HEK293T (cell line): Measurements from ENCODE around the gene CDH13.

Experiments used
- CTCF ChIA-PET: fragments of 350-600 bp; formaldehyde crosslinking; extraction: SDS; loops from one replicate; lab custom pipeline; 2021; ENCODE audit warnings: antibody characterized with exemption, inconsistent platforms; lab: Yijun Ruan, JAX
- POLR2A ChIA-PET: fragments of 350-600 bp; formaldehyde crosslinking; extraction: SDS; loops from one replicate; lab custom pipeline; 2020; ENCODE audit warnings: antibody characterized with exemption, inconsistent platforms; lab: Yijun Ruan, JAX
- DNase-seq: peaks from one replicate; pipeline ENCODE4 v3.0.0; 2012; ENCODE audit warnings: mixed read lengths; ENCODE audit errors: extremely low spot score
- ARNT ChIP-seq: fragments of 450-650 bp; IDR thresholded peaks from 2 replicates; pipeline ENCODE4 v1.6.1; 2017; ENCODE audit warnings: mild to moderate bottlenecking
- BHLHE40 ChIP-seq: fragments of 450-650 bp; IDR thresholded peaks from 2 replicates; pipeline ENCODE4 v1.6.1; 2016; ENCODE audit warnings: mild to moderate bottlenecking, moderate library complexity, borderline replicate concordance
- CTBP1 ChIP-seq: fragments of 450-650 bp; IDR thresholded peaks from 2 replicates; pipeline ENCODE4 v1.6.1; 2016; ENCODE audit warnings: borderline replicate concordance
- ELF4 ChIP-seq: fragments of 450-650 bp; IDR thresholded peaks from 2 replicates; pipeline ENCODE4 v1.6.1; 2017; ENCODE audit warnings: antibody characterized with exemption
- FOXA1 ChIP-seq: fragments of 450-650 bp; IDR thresholded peaks from 2 replicates; pipeline ENCODE4 v1.6.1; 2016; ENCODE audit warnings: mild to moderate bottlenecking
- FOXK2 ChIP-seq: fragments of 450-650 bp; IDR thresholded peaks from 2 replicates; pipeline ENCODE4 v1.6.1; 2016; ENCODE audit warnings: mild to moderate bottlenecking
- FOXM1 ChIP-seq: fragments of 450-650 bp; IDR thresholded peaks from 2 replicates; pipeline ENCODE4 v1.6.1; 2017; ENCODE audit warnings: mild to moderate bottlenecking, borderline replicate concordance
- HDGF ChIP-seq: fragments of 450-650 bp; IDR thresholded peaks from 2 replicates; pipeline ENCODE4 v1.6.1; 2017; ENCODE audit warnings: antibody characterized with exemption, borderline replicate concordance
- L3MBTL2 ChIP-seq: fragments of 450-650 bp; conservative IDR thresholded peaks from 2 replicates; pipeline ENCODE4 v1.6.1; 2016; ENCODE audit warnings: mild to moderate bottlenecking
- LEF1 ChIP-seq: fragments of 450-650 bp; IDR thresholded peaks from 2 replicates; pipeline ENCODE4 v1.6.1; 2017; ENCODE audit warnings: mild to moderate bottlenecking, borderline replicate concordance
- NFRKB ChIP-seq: fragments of 450-650 bp; IDR thresholded peaks from 2 replicates; pipeline ENCODE4 v1.6.1; 2016; ENCODE audit warnings: mild to moderate bottlenecking, moderate library complexity
- PKNOX1 ChIP-seq: fragments of 450-650 bp; IDR thresholded peaks from 2 replicates; pipeline ENCODE4 v1.6.1; 2016
- SP1 ChIP-seq: fragments of 450-650 bp; IDR thresholded peaks from 2 replicates; pipeline ENCODE4 v1.6.1; 2017
- SUZ12 ChIP-seq: fragments of 450-650 bp; IDR thresholded peaks from 2 replicates; pipeline ENCODE4 v1.6.1; 2016; ENCODE audit warnings: mild to moderate bottlenecking
- TARDBP ChIP-seq: fragments of 450-650 bp; IDR thresholded peaks from 2 replicates; pipeline ENCODE4 v1.6.1; 2016
- ZNF384 ChIP-seq: fragments of 450-650 bp; IDR thresholded peaks from 2 replicates; pipeline ENCODE4 v1.6.1; 2016

Gene CDH13

DNA sequence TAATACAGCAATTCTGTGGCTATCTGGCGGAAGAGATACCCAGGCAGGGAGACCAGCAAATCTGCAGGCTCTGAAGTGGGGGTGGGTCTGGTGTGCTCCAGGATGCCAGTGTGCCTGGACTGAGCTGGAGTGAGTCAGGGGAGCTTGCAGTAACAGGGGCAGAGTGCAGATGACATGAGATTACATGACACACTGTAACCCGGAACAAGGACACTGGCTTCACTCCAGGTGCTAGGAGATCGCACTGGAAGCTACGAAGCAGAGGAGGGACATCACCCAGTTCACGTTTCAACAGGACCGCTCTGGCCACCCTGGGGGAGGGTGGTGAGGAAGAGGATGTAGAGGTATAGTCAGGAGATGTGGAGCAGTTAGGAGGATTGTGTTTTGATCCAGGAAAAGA is 475.6 kb downstream of the CDH13 start:
- DNase-seq: no peak
- ChIA-PET CTCF (no interaction called here), POLR2A (no interaction called here)
- TF ChIP-seq FOXK2 (no peak), ELF4 (no peak), LEF1 (no peak), SUZ12 (no peak), FOXA1 (no peak), NFRKB (no peak), L3MBTL2 (no peak), PKNOX1 (no peak), ARNT (no peak), TARDBP (no peak), SP1 (no peak), CTBP1 (no peak), ZNF384 (no peak), BHLHE40 (no peak), FOXM1 (no peak), HDGF (no peak)

DNA sequence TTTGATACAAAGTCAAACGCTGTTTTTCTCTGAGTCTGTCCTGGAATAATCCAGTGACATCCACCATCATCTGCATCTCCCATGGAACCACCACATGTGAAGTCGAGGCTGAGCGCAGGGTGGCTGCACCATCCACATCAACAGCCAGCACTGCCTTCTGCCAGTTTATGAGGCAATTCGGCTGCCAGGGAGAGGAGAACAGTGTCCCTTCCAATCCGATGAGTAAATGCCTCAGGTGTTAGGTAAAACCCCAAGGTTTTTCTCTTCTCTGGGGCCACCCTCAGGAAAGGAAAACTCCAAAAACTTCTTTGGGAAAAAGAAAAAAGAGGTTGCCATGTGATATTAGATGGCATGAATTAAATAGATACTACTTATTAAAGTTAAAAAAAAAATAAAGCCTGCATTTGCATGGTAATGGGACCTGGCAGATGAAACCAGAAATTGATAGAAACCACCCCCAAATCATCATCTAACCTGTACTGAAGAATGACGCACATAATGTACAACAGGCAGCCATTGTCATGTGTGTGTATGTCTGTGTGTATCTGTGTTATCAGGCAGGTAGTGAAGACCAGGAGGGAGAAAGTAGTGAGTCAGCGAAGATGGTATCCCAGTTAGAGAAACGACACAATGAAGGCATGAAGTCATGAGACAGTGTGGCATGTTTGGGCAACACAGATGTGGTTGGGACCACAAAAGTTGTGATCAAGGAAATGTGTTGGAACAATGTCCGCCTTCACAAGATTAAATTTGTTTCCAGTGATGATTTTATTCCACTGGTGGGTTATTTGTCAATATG is 478.7 kb downstream of the CDH13 start:
- ChIA-PET POLR2A (no interaction called here), CTCF (no interaction called here)
- TF ChIP-seq HDGF (no peak), ARNT (no peak), ZNF384 (no peak), BHLHE40 (no peak), LEF1 (no peak), SUZ12 (no peak), ELF4 (no peak), TARDBP (no peak), SP1 (no peak), PKNOX1 (no peak), NFRKB (no peak), FOXK2 (no peak), FOXM1 (no peak), FOXA1 (no peak), L3MBTL2 (no peak), CTBP1 (no peak)
- no peak for DNase-seq

GRCh38 chr16:83109490-83110125 is 482.8 kb downstream of the CDH13 start:
- TF ChIP-seq SUZ12: no peak
- no peak for TF ChIP-seq FOXM1
- no peak for TF ChIP-seq FOXA1
- TF ChIP-seq ARNT: no peak
- no peak for TF ChIP-seq BHLHE40
- TF ChIP-seq L3MBTL2: no peak
- no peak for TF ChIP-seq ELF4
- TF ChIP-seq ZNF384: no peak
- no peak for TF ChIP-seq SP1
- TF ChIP-seq HDGF: no peak
- TF ChIP-seq TARDBP: no peak
- no peak for TF ChIP-seq CTBP1
- TF ChIP-seq NFRKB: no peak
- no peak for TF ChIP-seq LEF1
- no peak for DNase-seq
- POLR2A ChIA-PET: no interaction called here
- CTCF ChIA-PET: interaction anchor here (0.7 kb wide), 1 partner anchor 107 kb away, joined by 3 read pairs; no protein-coding TSS in a partner anchor

DNA sequence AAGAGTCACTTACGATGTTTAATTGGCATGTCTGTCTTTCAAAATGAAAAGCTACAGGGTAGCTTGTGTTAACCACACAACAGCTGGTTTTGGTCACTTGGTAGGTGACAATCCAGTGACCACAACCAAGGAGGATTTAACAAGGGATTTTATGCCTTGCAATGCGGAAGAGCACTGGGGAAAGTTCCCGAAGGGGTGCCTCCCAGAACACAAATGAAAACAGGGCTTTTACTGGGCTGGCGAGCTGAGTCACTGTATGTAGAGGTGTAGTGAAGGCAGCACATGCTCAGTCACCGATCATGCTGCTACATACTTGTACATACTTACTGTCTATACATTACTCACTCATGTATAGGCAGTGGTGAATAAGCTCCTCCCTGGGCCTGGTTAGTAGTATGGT is 483.5 kb downstream of the CDH13 start:
- POLR2A ChIA-PET: no interaction called here
- TF ChIP-seq TARDBP (no peak), HDGF (no peak), CTBP1 (no peak), LEF1 (no peak), BHLHE40 (no peak), PKNOX1 (no peak), SP1 (no peak), SUZ12 (no peak), ZNF384 (no peak), L3MBTL2 (no peak), FOXK2 (no peak), ELF4 (no peak), FOXA1 (no peak), FOXM1 (no peak), ARNT (no peak), NFRKB (no peak)
- DNase-seq: no peak
- CTCF ChIA-PET: interaction anchor here (0.7 kb wide), 1 partner anchor 107 kb away, joined by 3 read pairs; no protein-coding TSS in a partner anchor

GRCh38 chr16:83113317-83113716 is 486.5 kb downstream of the CDH13 start:
- TF ChIP-seq SUZ12 (no peak), BHLHE40 (no peak), TARDBP (no peak), LEF1 (no peak), NFRKB (no peak), ZNF384 (no peak), SP1 (no peak), HDGF (no peak), PKNOX1 (no peak), FOXM1 (no peak), FOXK2 (no peak), L3MBTL2 (no peak), CTBP1 (no peak), FOXA1 (no peak), ARNT (no peak), ELF4 (no peak)
- ChIA-PET POLR2A (no interaction called here), CTCF (interaction anchor here (0.5 kb wide), 1 partner anchor 440 kb away, joined by 3 read pairs; no protein-coding TSS in a partner anchor)
- peak; percentile 27 for DNase-seq
